Measurements from ENCODE around the gene MPPED1. TPM values are rescaled to one million over a fixed set of nuclear protein-coding genes. Genes with fewer than 3 reads are reported as not detected.

MPPED1 gene
- total RNA-seq, 4 donors from 2014 or later, result not detected

- TF ChIP-seq CTCF (IDR thresholded peaks at IDR 0.05; ENCODE audit: low read depth), result no peak
Measured at GRCh38 chr22:43533656-43534428, 122.0 kb downstream of the MPPED1 start.

- no peak for TF ChIP-seq CTCF (IDR thresholded peaks at IDR 0.05; ENCODE audit: low read depth)
Measured at GRCh38 chr22:43534916-43535315, 123.1 kb downstream of the MPPED1 start.

GRCh38 chr22:43535336-43535735 lies 123.5 kb downstream of the MPPED1 start:
- TF ChIP-seq CTCF (IDR thresholded peaks at IDR 0.05; ENCODE audit: low read depth), result no peak

- TF ChIP-seq CTCF (IDR thresholded peaks at IDR 0.05; ENCODE audit: low read depth), result no peak
Measured at GRCh38 chr22:43535741-43536140, 123.9 kb downstream of the MPPED1 start.

- no peak for TF ChIP-seq CTCF (IDR thresholded peaks at IDR 0.05; ENCODE audit: low read depth)
Measured at GRCh38 chr22:43537019-43537585, 125.3 kb downstream of the MPPED1 start.

GRCh38 chr22:43539572-43540528 lies 128.0 kb downstream of the MPPED1 start:
- TF ChIP-seq CTCF (IDR thresholded peaks at IDR 0.05; ENCODE audit: low read depth), result no peak

GRCh38 chr22:43540529-43540923 lies 128.7 kb downstream of the MPPED1 start:
- no peak for TF ChIP-seq CTCF (IDR thresholded peaks at IDR 0.05; ENCODE audit: low read depth)
